Stimulated activated naive CD8-positive, alpha-beta T cell treated with anti-CD3 and anti-CD28 coated beads, Interleukin-15, Interleukin-2, amounts not matched to agents 100 ng/mL and 50 ng/mL, for 24 hours (primary cell): ENCODE data around the gene TMSB15C.
"Not testable (repeated sequence)": the region's sequence is repeated elsewhere in the genome, so short reads cannot be mapped to it uniquely, and the experiment has no call there.

Experiments
- H3K27ac Mint-ChIP-seq: one replicate; pipeline ENCODE4 v1.8.0; 2021; ENCODE audit warnings: mild to moderate bottlenecking, mixed read lengths
- H3K27me3 Mint-ChIP-seq: one replicate; pipeline ENCODE4 v1.8.0; 2021; ENCODE audit warnings: mixed read lengths
- H3K36me3 Mint-ChIP-seq: one replicate; pipeline ENCODE4 v1.8.0; 2021; ENCODE audit warnings: low read depth, mixed read lengths
- H3K4me1 Mint-ChIP-seq: one replicate; pipeline ENCODE4 v1.8.0; 2021; ENCODE audit warnings: low read depth, mixed read lengths
- H3K4me3 Mint-ChIP-seq: one replicate; pipeline ENCODE4 v1.8.0; 2021; ENCODE audit warnings: mild to moderate bottlenecking, mixed read lengths
- H3K9me3 Mint-ChIP-seq: one replicate; pipeline ENCODE4 v1.8.0; 2021; ENCODE audit warnings: mixed read lengths

TMSB15C gene

GRCh38 chrX:104075778-104076445, at the start of gene TMSB15C:
Gene TMSB15C, minus strand, starts transcription at chrX:104076236.
- H3K27ac Mint-ChIP-seq, H3K4me3 Mint-ChIP-seq, H3K27me3 Mint-ChIP-seq, H3K36me3 Mint-ChIP-seq, H3K4me1 Mint-ChIP-seq, H3K9me3 Mint-ChIP-seq: not testable (repeated sequence)

- H3K4me3 Mint-ChIP-seq = peak overlapping the region; percentile 39
- peak overlapping the region; percentile 85 for H3K27ac Mint-ChIP-seq
- H3K4me1 Mint-ChIP-seq = peaks cover 74% of the 10 kb centered on the region
Observed at GRCh38 chrX:104122829-104123228, 46.8 kb upstream of the TMSB15C start.

GRCh38 chrX:104118765-104119164, 42.7 kb upstream of the TMSB15C start:
- Mint-ChIP-seq H3K27ac (no peak overlapping the region), H3K4me3 (no peak overlapping the region), H3K36me3 (no peaks in the 10 kb centered on the region), H3K27me3 (no peaks in the 10 kb centered on the region), H3K9me3 (no peaks in the 10 kb centered on the region), H3K4me1 (peaks cover 58% of the 10 kb centered on the region)

More at GRCh38 chrX:104122829-104123228, 46.8 kb upstream of the TMSB15C start:
- Mint-ChIP-seq H3K9me3 (no peaks in the 10 kb centered on the region), H3K27me3 (no peaks in the 10 kb centered on the region), H3K36me3 (no peaks in the 10 kb centered on the region)

GRCh38 chrX:104117759-104118158, 41.7 kb upstream of the TMSB15C start:
- Mint-ChIP-seq H3K27ac (peak overlapping the region; percentile 78), H3K4me1 (peaks cover 55% of the 10 kb centered on the region), H3K27me3 (no peaks in the 10 kb centered on the region), H3K36me3 (no peaks in the 10 kb centered on the region), H3K4me3 (peak overlapping the region; percentile 50), H3K9me3 (no peaks in the 10 kb centered on the region)

- H3K4me3 Mint-ChIP-seq = peak overlapping the region; percentile 87
- H3K4me1 Mint-ChIP-seq = peaks cover 51% of the 10 kb centered on the region
- H3K27me3 Mint-ChIP-seq = no peaks in the 10 kb centered on the region
- peaks cover 6% of the 10 kb centered on the region for H3K36me3 Mint-ChIP-seq
- H3K9me3 Mint-ChIP-seq = no peaks in the 10 kb centered on the region
- H3K27ac Mint-ChIP-seq = peak overlapping the region; percentile 89
Observed at GRCh38 chrX:104113222-104113965, 37.4 kb upstream of the TMSB15C start.

- Mint-ChIP-seq H3K36me3 (peaks cover 6% of the 10 kb centered on the region), H3K27ac (peak within 1 kb of the TSS; percentile 89), H3K4me3 (peak within 1 kb of the TSS; percentile 87), H3K9me3 (no peaks in the 10 kb centered on the region), H3K4me1 (peaks cover 51% of the 10 kb centered on the region), H3K27me3 (no peaks in the 10 kb centered on the region)
Observed at GRCh38 chrX:104112326-104112951, 36.4 kb upstream of the TMSB15C start, which contains the start of gene ZCCHC18. Gene ZCCHC18, plus strand, starts transcription at chrX:104112523. Its CDS starts 1,589 bp downstream, at chrX:104114112.

GRCh38 chrX:104110491-104111240, 34.6 kb upstream of the TMSB15C start:
- Mint-ChIP-seq H3K4me3 (peak overlapping the region; percentile 87), H3K4me1 (peaks cover 49% of the 10 kb centered on the region)

GRCh38 chrX:104108955-104109354, 32.9 kb upstream of the TMSB15C start:
- Mint-ChIP-seq H3K9me3 (no peaks in the 10 kb centered on the region), H3K4me1 (peaks cover 46% of the 10 kb centered on the region), H3K36me3 (peaks cover 6% of the 10 kb centered on the region), H3K27me3 (no peaks in the 10 kb centered on the region), H3K4me3 (peak overlapping the region; percentile 30), H3K27ac (no peak overlapping the region)

More at GRCh38 chrX:104110491-104111240, 34.6 kb upstream of the TMSB15C start:
- H3K9me3 Mint-ChIP-seq, H3K36me3 Mint-ChIP-seq, H3K27me3 Mint-ChIP-seq: not testable (repeated sequence)
- H3K27ac Mint-ChIP-seq = peak overlapping the region; percentile 75

GRCh38 chrX:104105330-104106262, 29.6 kb upstream of the TMSB15C start:
- Mint-ChIP-seq H3K27me3 (no peaks in the 10 kb centered on the region), H3K9me3 (no peaks in the 10 kb centered on the region), H3K4me3 (no peak overlapping the region), H3K4me1 (peaks cover 32% of the 10 kb centered on the region), H3K36me3 (peaks cover 11% of the 10 kb centered on the region), H3K27ac (no peak overlapping the region)

- no peaks in the 10 kb centered on the region for H3K9me3 Mint-ChIP-seq
- no peak overlapping the region for H3K4me3 Mint-ChIP-seq
- no peaks in the 10 kb centered on the region for H3K27me3 Mint-ChIP-seq
- H3K4me1 Mint-ChIP-seq = peaks cover 23% of the 10 kb centered on the region
- H3K36me3 Mint-ChIP-seq = peaks cover 11% of the 10 kb centered on the region
- no peak overlapping the region for H3K27ac Mint-ChIP-seq
Observed at GRCh38 chrX:104104676-104105075, 28.6 kb upstream of the TMSB15C start.

- Mint-ChIP-seq H3K27ac (no peak overlapping the region), H3K4me1 (no peaks in the 10 kb centered on the region), H3K36me3 (peaks cover 5% of the 10 kb centered on the region), H3K9me3 (no peaks in the 10 kb centered on the region), H3K27me3 (no peaks in the 10 kb centered on the region), H3K4me3 (no peak overlapping the region)
Observed at GRCh38 chrX:104098919-104099318, 22.9 kb upstream of the TMSB15C start.

- Mint-ChIP-seq H3K9me3 (no peaks in the 10 kb centered on the region), H3K36me3 (peaks cover 4% of the 10 kb centered on the region), H3K27me3 (no peaks in the 10 kb centered on the region), H3K27ac (no peak overlapping the region), H3K4me3 (no peak overlapping the region), H3K4me1 (no peaks in the 10 kb centered on the region)
Observed at GRCh38 chrX:104098151-104098808, 22.2 kb upstream of the TMSB15C start.

- Mint-ChIP-seq H3K27me3 (peaks cover 10% of the 10 kb centered on the region), H3K36me3 (no peaks in the 10 kb centered on the region), H3K4me3 (no peak overlapping the region), H3K4me1 (no peaks in the 10 kb centered on the region), H3K27ac (no peak overlapping the region), H3K9me3 (no peaks in the 10 kb centered on the region)
Observed at GRCh38 chrX:104085919-104086318, 9.9 kb upstream of the TMSB15C start.
